Suprapubic skin (tissue), 4 donors: ENCODE data around the gene USP9Y. TPM values are rescaled to one million over a fixed set of nuclear protein-coding genes. Genes with fewer than 3 reads are reported as not detected.

Experiments used
- DNase-seq, 2 donors: peaks; one replicate each; pipeline ENCODE4 v3.0.0-alpha.2; 2019; ENCODE audit warnings: low spot score in 2 of 2
- H3K27ac ChIP-seq: fragments of 200-600 bp; sonication (generic); one replicate; pipeline ENCODE4 v1.5.1; 2019
- H3K27me3 ChIP-seq: fragments of 200-600 bp; sonication (generic); one replicate; pipeline ENCODE4 v1.5.1; 2019
- H3K36me3 ChIP-seq: fragments of 200-600 bp; sonication (generic); one replicate; pipeline ENCODE4 v1.5.1; 2019
- H3K4me1 ChIP-seq: fragments of 200-600 bp; sonication (generic); one replicate; pipeline ENCODE4 v1.5.1; 2019
- H3K4me3 ChIP-seq: fragments of 200-600 bp; sonication (generic); one replicate; pipeline ENCODE4 v1.5.1; 2019; ENCODE audit warnings: mild to moderate bottlenecking
- H3K9me3 ChIP-seq: fragments of 200-600 bp; sonication (generic); one replicate; pipeline ENCODE4 v1.5.1; 2019
- CTCF ChIP-seq, 2 donors: fragments of 200-600 bp in 1 of 2; fragments of 450-650 bp in 1 of 2; sonication (generic) in 1 of 2; IDR thresholded peaks; one replicate each; pipeline ENCODE4 v1.5.1; 2016 to 2019; ENCODE audit warnings: antibody characterized with exemption in 2 of 2, mild to moderate bottlenecking in 1 of 2, moderate library complexity in 1 of 2
- EP300 ChIP-seq: sonication (generic); formaldehyde crosslinking; IDR thresholded peaks from one replicate; pipeline ENCODE4 v1.6.1; 2017; ENCODE audit warnings: antibody characterized with exemption
- POLR2A ChIP-seq, 2 donors: fragments of 450-650 bp; IDR thresholded peaks; one replicate each; pipeline ENCODE4 v1.6.1; 2017; ENCODE audit warnings: antibody characterized with exemption in 2 of 2, mild to moderate bottlenecking in 2 of 2, moderate library complexity in 2 of 2
- POLR2AphosphoS5 ChIP-seq, 3 donors: sonication (generic); formaldehyde crosslinking; IDR thresholded peaks; one replicate each; pipeline ENCODE4 v1.6.1; 2017; ENCODE audit warnings: antibody characterized with exemption in 3 of 3
- WGBS: methylation state at CpG from one replicate; pipeline ENCODE4 v1.1.5; 2018; 5-methylcytosine and 5-hydroxymethylcytosine counted together
- total RNA-seq, 4 donors: library from RNA; depleted of rRNA; stranded (reverse); fragments of >200 nt; gene quantifications; one replicate each; pipeline ENCODE4 v1.1.0, GENCODE V29; 2016

Gene USP9Y
- total RNA-seq, 4 donors from 2014 or later = 16.5 to 20.3 TPM; not detected in 2

- Histone ChIP-seq H3K4me3 (no peak overlapping the region), H3K27me3 (no peaks in the 10 kb centered on the region), H3K9me3 (no peaks in the 10 kb centered on the region), H3K27ac (no peak overlapping the region), H3K36me3 (no peaks in the 10 kb centered on the region), H3K4me1 (no peaks in the 10 kb centered on the region)
- WGBS = no CpG with 5 or more reads among the region's 1 CpG
- TF ChIP-seq POLR2AphosphoS5 (IDR thresholded peaks at IDR 0.05) = no peak
- TF ChIP-seq CTCF (IDR thresholded peaks at IDR 0.05) = no peak
- TF ChIP-seq POLR2A (IDR thresholded peaks at IDR 0.05) = no peak
- DNase-seq = no peak
Measured at GRCh38 chrY:12823408-12823807, 122.4 kb downstream of the USP9Y start.

GRCh38 chrY:12826791-12827190, 125.8 kb downstream of the USP9Y start:
- no peak for TF ChIP-seq CTCF (IDR thresholded peaks at IDR 0.05)
- H3K4me3 ChIP-seq = no peak overlapping the region
- DNase-seq = no peak
- WGBS = no CpG with 5 or more reads among the region's 1 CpG
- H3K4me1 ChIP-seq = no peaks in the 10 kb centered on the region
- no peaks in the 10 kb centered on the region for H3K36me3 ChIP-seq
- no peak overlapping the region for H3K27ac ChIP-seq
- H3K9me3 ChIP-seq = no peaks in the 10 kb centered on the region
- H3K27me3 ChIP-seq = no peaks in the 10 kb centered on the region

GRCh38 chrY:12833284-12833683, 132.3 kb downstream of the USP9Y start:
- Histone ChIP-seq H3K4me3 (no peak overlapping the region), H3K36me3 (peaks cover 3% of the 10 kb centered on the region), H3K4me1 (no peaks in the 10 kb centered on the region), H3K27ac (no peak overlapping the region), H3K27me3 (no peaks in the 10 kb centered on the region), H3K9me3 (no peaks in the 10 kb centered on the region)
- DNase-seq = no peak
- TF ChIP-seq EP300 (no peak), CTCF (IDR thresholded peaks at IDR 0.05) (no peak)
- WGBS = no CpG with 5 or more reads among the region's 3 CpGs

GRCh38 chrY:12837550-12837949, 136.5 kb downstream of the USP9Y start:
- Histone ChIP-seq H3K27me3 (no peaks in the 10 kb centered on the region), H3K9me3 (no peaks in the 10 kb centered on the region), H3K4me1 (no peaks in the 10 kb centered on the region), H3K4me3 (no peak overlapping the region), H3K36me3 (peaks cover 8% of the 10 kb centered on the region), H3K27ac (no peak overlapping the region)
- WGBS = no CpG with 5 or more reads among the region's 2 CpGs
- TF ChIP-seq POLR2AphosphoS5 (IDR thresholded peaks at IDR 0.05) (no peak), POLR2A (IDR thresholded peaks at IDR 0.05) (no peak), CTCF (IDR thresholded peaks at IDR 0.05) (no peak), EP300 (no peak)
- DNase-seq = no peak

GRCh38 chrY:12841368-12841767, 140.3 kb downstream of the USP9Y start:
- Histone ChIP-seq H3K36me3 (peaks cover 8% of the 10 kb centered on the region), H3K9me3 (no peaks in the 10 kb centered on the region), H3K4me1 (no peaks in the 10 kb centered on the region), H3K27me3 (no peaks in the 10 kb centered on the region), H3K4me3 (no peak overlapping the region), H3K27ac (no peak overlapping the region)
- DNase-seq = no peak
- no peak for TF ChIP-seq POLR2A (IDR thresholded peaks at IDR 0.05)
- TF ChIP-seq EP300 = no peak
- no peak for TF ChIP-seq POLR2AphosphoS5 (IDR thresholded peaks at IDR 0.05)
- no peak for TF ChIP-seq CTCF (IDR thresholded peaks at IDR 0.05)
- WGBS = no CpG with 5 or more reads among the region's 2 CpGs
